Activated CD4-positive, alpha-beta T cell treated with anti-CD3 and anti-CD28 coated beads, Interleukin-2, amount 50 U/mL, for 4 hours (primary cell): ENCODE results near the gene BPHL.
"Not testable (repeated sequence)": the region's sequence is repeated elsewhere in the genome, so short reads cannot be mapped to it uniquely, and the experiment has no call there.

ENCODE experiments used
- DNase-seq, 2 experiments: peaks; one replicate each; pipeline ENCODE4 v3.0.0-alpha.2; 2020

BPHL gene

GRCh38 chr6:3186974-3187382 is 68.5 kb downstream of the BPHL start:
- no peak for DNase-seq

- no peak for DNase-seq
Measured at GRCh38 chr6:3188262-3188661, 69.8 kb downstream of the BPHL start.

GRCh38 chr6:3189192-3189591 is 70.7 kb downstream of the BPHL start:
- not testable (repeated sequence) for DNase-seq

GRCh38 chr6:3190056-3190455 is 71.5 kb downstream of the BPHL start:
- DNase-seq = no peak

- DNase-seq = no peak
Measured at GRCh38 chr6:3190779-3191178, 72.3 kb downstream of the BPHL start.

- DNase-seq = no peak
Measured at GRCh38 chr6:3193102-3193849, 74.8 kb downstream of the BPHL start.

GRCh38 chr6:3194535-3195419 is 76.3 kb downstream of the BPHL start:
- no peak for DNase-seq

GRCh38 chr6:3195420-3195694 is 76.8 kb downstream of the BPHL start:
- no peak for DNase-seq

- DNase-seq = no peak
Measured at GRCh38 chr6:3195695-3196497, 77.4 kb downstream of the BPHL start.

- DNase-seq = no peak
Measured at GRCh38 chr6:3196770-3197169, 78.3 kb downstream of the BPHL start.

GRCh38 chr6:3197734-3198133 is 79.2 kb downstream of the BPHL start:
- DNase-seq = not testable (repeated sequence)

GRCh38 chr6:3199382-3199781 is 80.9 kb downstream of the BPHL start:
- DNase-seq = no peak

- DNase-seq = no peak
Measured at GRCh38 chr6:3200682-3201081, 82.2 kb downstream of the BPHL start.

GRCh38 chr6:3201388-3201787 is 82.9 kb downstream of the BPHL start:
- no peak for DNase-seq
